Measurements from ENCODE around the gene DLG3.
"Not testable (repeated sequence)": the region's sequence is repeated elsewhere in the genome, so short reads cannot be mapped to it uniquely, and the experiment has no call there.

DNA sequence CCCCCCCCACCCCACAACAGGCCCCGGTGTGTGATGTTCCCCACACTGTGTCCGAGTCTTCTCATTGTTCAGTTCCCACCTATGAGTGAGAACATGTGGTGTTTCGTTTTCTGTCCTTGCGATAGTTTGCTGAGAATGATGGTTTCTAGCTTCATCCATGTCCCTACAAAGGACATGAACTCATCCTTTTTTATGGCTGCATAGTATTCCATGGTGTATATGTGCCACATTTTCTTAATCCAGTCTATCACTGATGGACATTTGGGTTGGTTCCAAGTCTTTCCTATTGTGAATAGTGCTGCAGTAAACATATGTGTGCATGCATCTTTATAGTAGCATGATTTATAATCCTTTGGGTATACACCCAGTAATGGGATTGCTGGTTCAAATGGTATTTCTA lies 70.6 kb downstream of the DLG3 start:
- not testable (repeated sequence) for TF ChIP-seq FOXK2 (IDR thresholded peaks at IDR 0.05); SUZ12 (IDR thresholded peaks at IDR 0.05); BHLHE40 (IDR thresholded peaks at IDR 0.05; ENCODE audit: borderline replicate concordance); CTBP1 (IDR thresholded peaks at IDR 0.05; ENCODE audit: borderline replicate concordance)
